Measurements from ENCODE around the gene RHOB. TPM values are rescaled to one million over a fixed set of nuclear protein-coding genes. Genes with fewer than 3 reads are reported as not detected.

RHOB gene
- polyA plus RNA-seq, 3 donors, result 43.3 to 602 (median 66.3) TPM

- H3K27me3 ChIP-seq (ENCODE audit: control insufficient read depth in 2 of 2, insufficient read depth in 2 of 2, low read length in 2 of 2), result no peaks in the 10 kb centered on the region
- Mint-ChIP-seq H3K4me1 (peaks cover 58% of the 10 kb centered on the region), H3K27me3 (ENCODE audit: low read depth in 3 of 3) (peaks cover 0 to 4% (median 1%) of the 10 kb centered on the region in 3 donors), H3K27ac (no peak overlapping the region), H3K9me3 (peaks cover 0 to 2% (median under 1%) of the 10 kb centered on the region in 7 donors), H3K36me3 (peaks cover 6 to 12% of the 10 kb centered on the region in 2 donors), H3K4me3 (no peak overlapping the region)
- no peak overlapping the region for H3K27ac ChIP-seq (ENCODE audit: low read depth in 1 of 2, low read length in 2 of 2)
- H3K9ac ChIP-seq (ENCODE audit: insufficient read depth, low read length, poor library complexity, severe bottlenecking), result no peak overlapping the region
- TF ChIP-seq CTCF (IDR thresholded peaks at IDR 0.05), result no peak
- peaks cover 48 to 58% of the 10 kb centered on the region in 2 donors for H3K4me1 ChIP-seq (ENCODE audit: control insufficient read depth in 1 of 2, insufficient read depth in 2 of 2, low read length in 2 of 2)
- intact Hi-C loops (cut with micrococcal nuclease), result loop anchor here in 1 of 2 donors (10.0 kb wide), 1 partner anchor 65 kb away; the partner anchor contains the start of gene PUM2
- no peak overlapping the region for H2AFZ ChIP-seq (ENCODE audit: insufficient read depth, low read depth, low read length, poor library complexity, severe bottlenecking)
- WGBS (ENCODE audit: insufficient coverage), result 91% methylated on average over 6 of the region's 9 CpGs
- no peaks in the 10 kb centered on the region for H3K36me3 ChIP-seq (replicated peaks in 1 of 2; ENCODE audit: control insufficient read depth in 1 of 2, insufficient read depth in 2 of 2, low read length in 2 of 2)
- no peak overlapping the region for H3K4me2 ChIP-seq (replicated peaks; ENCODE audit: extremely low read depth, low read length, poor library complexity, severe bottlenecking)
- H3K9me3 ChIP-seq (replicated peaks in 1 of 2; ENCODE audit: control insufficient read depth in 1 of 2, insufficient read depth in 1 of 2, low read length in 2 of 2), result peaks cover 0 to 2% of the 10 kb centered on the region in 2 donors
- H3K4me3 ChIP-seq (replicated peaks in 1 of 3; ENCODE audit: low read depth in 2 of 3, low read length in 3 of 3), result no peak overlapping the region
- H4K20me1 ChIP-seq (ENCODE audit: insufficient read depth, low read length), result no peaks in the 10 kb centered on the region
- peaks cover 9% of the 10 kb centered on the region for H3K79me2 ChIP-seq (ENCODE audit: insufficient read depth, low read length)
- no peak for DNase-seq
Observed at GRCh38 chr2:20419752-20420151, 27.1 kb upstream of the RHOB start.

- H3K9me3 Mint-ChIP-seq, result no peaks in the 10 kb centered on the region
- DNase-seq, result no peak
- peaks cover 6 to 12% of the 10 kb centered on the region in 2 donors for H3K36me3 Mint-ChIP-seq
- Histone ChIP-seq H3K9ac (ENCODE audit: insufficient read depth, low read length, poor library complexity, severe bottlenecking) (no peak overlapping the region), H3K4me3 (replicated peaks in 1 of 3; ENCODE audit: low read depth in 2 of 3, low read length in 3 of 3) (no peak overlapping the region), H3K27ac (ENCODE audit: low read depth in 1 of 2, low read length in 2 of 2) (no peak overlapping the region), H3K4me2 (replicated peaks; ENCODE audit: extremely low read depth, low read length, poor library complexity, severe bottlenecking) (no peak overlapping the region), H2AFZ (ENCODE audit: insufficient read depth, low read depth, low read length, poor library complexity, severe bottlenecking) (no peak overlapping the region), H3K36me3 (replicated peaks in 1 of 2; ENCODE audit: control insufficient read depth in 1 of 2, insufficient read depth in 2 of 2, low read length in 2 of 2) (no peaks in the 10 kb centered on the region), H4K20me1 (ENCODE audit: insufficient read depth, low read length) (no peaks in the 10 kb centered on the region), H3K9me3 (replicated peaks in 1 of 2; ENCODE audit: control insufficient read depth in 1 of 2, insufficient read depth in 1 of 2, low read length in 2 of 2) (no peaks in the 10 kb centered on the region), H3K27me3 (ENCODE audit: control insufficient read depth in 2 of 2, insufficient read depth in 2 of 2, low read length in 2 of 2) (no peaks in the 10 kb centered on the region), H3K79me2 (ENCODE audit: insufficient read depth, low read length) (peaks cover 9% of the 10 kb centered on the region), H3K4me1 (ENCODE audit: control insufficient read depth in 1 of 2, insufficient read depth in 2 of 2, low read length in 2 of 2) (peaks cover 53 to 65% of the 10 kb centered on the region in 2 donors)
- peaks cover 0 to 2% (median 1%) of the 10 kb centered on the region in 3 donors for H3K27me3 Mint-ChIP-seq (ENCODE audit: low read depth in 3 of 3)
- no peak for TF ChIP-seq CTCF (IDR thresholded peaks at IDR 0.05)
- 90% methylated on average over 12 of the region's 14 CpGs for WGBS (ENCODE audit: insufficient coverage)
- no peak overlapping the region for H3K4me3 Mint-ChIP-seq
- intact Hi-C loops (cut with micrococcal nuclease), result loop anchor here in 1 of 2 donors (10.0 kb wide), 1 partner anchor 67 kb away; the partner anchor contains the start of gene PUM2
- H3K27ac Mint-ChIP-seq, result peak overlapping the region in 2 of 7 donors; percentile 26 to 28
- H3K4me1 Mint-ChIP-seq, result peaks cover 62% of the 10 kb centered on the region
Observed at GRCh38 chr2:20421336-20421987, 25.4 kb upstream of the RHOB start.
